M059J (cell line): ENCODE data around the gene KHK. TPM values are rescaled to one million over a fixed set of nuclear protein-coding genes. Genes with fewer than 3 reads are reported as not detected.

Source experiments
- DNase-seq: peaks from one replicate; pipeline ENCODE4 v3.0.0-alpha.2; 2012; ENCODE audit warnings: low read depth
- total RNA-seq: library from RNA; depleted of rRNA; stranded (reverse); fragments of >200 nt; shearing (Covaris generic); gene quantifications from 2 replicates; pipeline ENCODE4 v1.2.3, GENCODE V29; 2014

The KHK gene
- total RNA-seq, 1 experiment from 2014 or later: 0.37 TPM

DNA sequence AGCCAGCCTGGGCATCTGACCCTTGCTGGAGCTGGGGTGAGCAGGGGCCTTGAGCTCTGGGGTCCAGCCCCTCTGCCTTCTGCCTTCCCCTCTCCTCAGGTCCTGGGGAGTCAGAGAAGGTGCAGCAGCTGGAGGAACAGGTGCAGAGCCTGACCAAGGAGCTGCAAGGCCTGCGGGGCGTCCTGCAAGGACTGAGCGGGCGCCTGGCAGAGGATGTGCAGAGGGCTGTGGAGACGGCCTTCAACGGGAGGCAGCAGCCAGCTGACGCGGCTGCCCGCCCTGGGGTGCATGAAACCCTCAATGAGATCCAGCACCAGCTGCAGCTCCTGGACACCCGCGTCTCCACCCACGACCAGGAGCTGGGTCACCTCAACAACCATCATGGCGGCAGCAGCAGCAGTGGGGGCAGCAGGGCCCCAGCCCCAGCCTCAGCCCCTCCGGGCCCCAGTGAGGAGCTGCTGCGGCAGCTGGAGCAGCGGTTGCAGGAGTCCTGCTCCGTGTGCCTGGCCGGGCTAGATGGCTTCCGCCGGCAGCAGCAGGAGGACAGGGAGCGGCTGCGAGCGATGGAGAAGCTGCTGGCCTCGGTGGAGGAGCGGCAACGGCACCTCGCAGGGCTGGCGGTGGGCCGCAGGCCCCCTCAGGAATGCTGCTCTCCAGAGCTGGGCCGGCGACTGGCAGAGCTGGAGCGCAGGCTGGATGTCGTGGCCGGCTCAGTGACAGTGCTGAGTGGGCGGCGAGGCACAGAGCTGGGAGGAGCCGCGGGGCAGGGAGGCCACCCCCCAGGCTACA, 4.4 kb upstream of the KHK start:
- DNase-seq: no peak

DNA sequence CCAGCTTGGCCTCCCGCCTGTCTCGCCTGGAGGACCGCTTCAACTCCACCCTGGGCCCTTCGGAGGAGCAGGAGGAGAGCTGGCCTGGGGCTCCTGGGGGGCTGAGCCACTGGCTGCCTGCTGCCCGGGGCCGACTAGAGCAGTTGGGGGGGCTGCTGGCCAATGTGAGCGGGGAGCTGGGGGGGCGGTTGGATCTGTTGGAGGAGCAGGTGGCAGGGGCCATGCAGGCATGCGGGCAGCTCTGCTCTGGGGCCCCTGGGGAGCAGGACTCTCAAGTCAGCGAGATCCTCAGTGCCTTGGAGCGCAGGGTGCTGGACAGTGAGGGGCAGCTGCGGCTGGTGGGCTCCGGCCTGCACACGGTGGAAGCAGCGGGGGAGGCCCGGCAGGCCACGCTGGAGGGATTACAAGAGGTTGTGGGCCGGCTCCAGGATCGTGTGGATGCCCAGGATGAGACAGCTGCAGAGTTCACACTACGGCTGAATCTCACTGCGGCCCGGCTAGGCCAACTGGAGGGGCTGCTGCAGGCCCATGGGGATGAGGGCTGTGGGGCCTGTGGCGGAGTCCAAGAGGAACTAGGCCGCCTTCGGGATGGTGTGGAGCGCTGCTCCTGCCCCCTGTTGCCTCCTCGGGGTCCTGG, 3.7 kb upstream of the KHK start:
- DNase-seq: no peak

DNA sequence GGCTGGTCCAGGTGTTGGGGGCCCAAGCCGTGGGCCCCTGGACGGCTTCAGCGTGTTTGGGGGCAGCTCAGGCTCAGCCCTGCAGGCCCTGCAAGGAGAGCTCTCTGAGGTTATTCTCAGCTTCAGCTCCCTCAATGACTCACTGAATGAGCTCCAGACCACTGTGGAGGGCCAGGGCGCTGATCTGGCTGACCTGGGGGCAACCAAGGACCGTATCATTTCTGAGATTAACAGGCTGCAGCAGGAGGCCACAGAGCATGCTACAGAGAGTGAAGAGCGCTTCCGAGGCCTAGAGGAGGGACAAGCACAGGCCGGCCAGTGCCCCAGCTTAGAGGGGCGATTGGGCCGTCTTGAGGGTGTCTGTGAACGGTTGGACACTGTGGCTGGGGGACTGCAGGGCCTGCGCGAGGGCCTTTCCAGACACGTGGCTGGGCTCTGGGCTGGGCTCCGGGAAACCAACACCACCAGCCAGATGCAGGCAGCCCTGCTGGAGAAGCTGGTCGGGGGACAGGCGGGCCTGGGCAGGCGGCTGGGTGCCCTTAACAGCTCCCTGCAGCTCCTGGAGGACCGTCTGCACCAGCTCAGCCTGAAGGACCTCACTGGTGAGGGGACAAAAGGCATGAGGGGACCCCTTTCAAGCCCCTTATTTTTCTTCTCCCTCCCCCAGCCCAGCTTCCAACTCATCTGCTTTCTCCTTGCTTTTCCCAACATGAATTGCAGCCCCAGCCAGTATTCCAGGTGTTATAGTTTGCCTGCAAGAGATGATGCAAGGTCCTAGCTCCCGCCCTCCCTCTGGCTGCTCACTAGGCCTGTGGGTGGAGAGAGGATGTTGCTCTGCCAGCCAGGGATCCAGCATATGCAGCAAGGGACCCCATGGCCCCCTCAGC, 2.9 kb upstream of the KHK start:
- DNase-seq: no peak

DNA sequence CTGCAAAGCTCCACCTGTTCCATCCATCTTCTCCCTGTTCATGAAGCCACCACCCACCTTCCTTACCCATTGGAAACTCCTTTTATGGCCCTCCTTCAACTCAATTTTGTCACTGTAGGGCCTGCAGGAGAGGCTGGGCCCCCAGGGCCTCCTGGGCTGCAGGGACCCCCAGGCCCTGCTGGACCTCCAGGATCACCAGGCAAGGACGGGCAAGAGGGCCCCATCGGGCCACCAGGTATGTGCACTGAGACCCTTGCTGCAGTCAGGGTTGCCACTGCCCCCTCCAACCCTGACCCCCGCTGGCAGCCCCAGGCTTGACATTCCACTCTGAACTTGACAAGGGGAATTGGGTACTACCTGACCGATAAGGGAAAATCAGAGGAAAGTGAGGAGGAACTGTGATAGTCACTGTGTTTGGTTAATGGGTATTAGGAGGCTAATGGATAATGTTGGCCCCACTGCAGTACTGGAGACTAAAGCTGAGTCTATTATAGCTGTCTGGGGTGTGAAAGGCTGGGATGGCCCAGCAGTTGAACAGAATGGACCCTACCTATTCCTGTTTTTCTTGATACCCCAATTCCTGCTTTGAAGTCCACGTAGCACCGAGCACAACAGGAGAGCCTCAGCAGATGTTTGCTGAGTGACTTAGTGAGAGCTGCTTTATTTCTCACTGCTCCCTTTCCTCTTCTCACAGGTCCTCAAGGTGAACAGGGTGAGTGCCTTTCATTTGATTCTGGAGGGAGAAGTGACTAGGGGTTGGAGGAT, 2.1 kb upstream of the KHK start:
- no peak for DNase-seq

DNA sequence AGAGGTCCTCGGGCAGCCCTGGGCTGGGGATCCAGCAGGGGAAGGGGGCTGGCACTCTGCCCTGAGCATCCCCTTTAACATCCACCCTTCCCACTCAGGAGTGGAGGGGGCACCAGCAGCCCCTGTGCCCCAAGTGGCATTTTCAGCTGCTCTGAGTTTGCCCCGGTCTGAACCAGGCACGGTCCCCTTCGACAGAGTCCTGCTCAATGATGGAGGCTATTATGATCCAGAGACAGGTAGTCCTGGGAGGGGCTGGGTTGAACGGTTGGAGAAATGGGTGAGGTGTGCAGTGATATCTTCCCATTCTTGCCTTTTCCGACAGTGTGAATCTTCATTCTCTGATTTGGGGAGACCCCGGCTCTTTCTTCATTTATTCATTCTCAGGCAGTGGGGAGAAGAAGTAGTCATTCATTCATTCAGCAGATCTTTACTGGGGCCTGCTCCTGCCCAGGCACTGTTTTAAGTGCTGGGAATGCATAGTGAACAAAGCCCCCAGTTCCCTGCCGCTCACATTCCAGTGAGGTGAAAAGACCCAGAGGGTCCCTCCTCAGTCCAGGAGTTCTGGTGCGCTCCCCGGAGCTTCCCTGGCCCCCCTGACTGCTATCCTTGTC, 1.4 kb upstream of the KHK start:
- DNase-seq: no peak

DNA sequence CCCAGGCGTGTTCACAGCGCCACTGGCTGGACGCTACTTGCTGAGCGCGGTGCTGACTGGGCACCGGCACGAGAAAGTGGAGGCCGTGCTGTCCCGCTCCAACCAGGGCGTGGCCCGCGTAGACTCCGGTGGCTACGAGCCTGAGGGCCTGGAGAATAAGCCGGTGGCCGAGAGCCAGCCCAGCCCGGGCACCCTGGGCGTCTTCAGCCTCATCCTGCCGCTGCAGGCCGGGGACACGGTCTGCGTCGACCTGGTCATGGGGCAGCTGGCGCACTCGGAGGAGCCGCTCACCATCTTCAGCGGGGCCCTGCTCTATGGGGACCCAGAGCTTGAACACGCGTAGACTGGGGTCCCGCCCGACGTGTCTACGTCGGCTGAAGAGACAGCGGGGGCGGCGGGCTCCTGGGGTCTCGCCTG, 891 bp upstream of the KHK start:
- DNase-seq: peak; percentile 57

DNA sequence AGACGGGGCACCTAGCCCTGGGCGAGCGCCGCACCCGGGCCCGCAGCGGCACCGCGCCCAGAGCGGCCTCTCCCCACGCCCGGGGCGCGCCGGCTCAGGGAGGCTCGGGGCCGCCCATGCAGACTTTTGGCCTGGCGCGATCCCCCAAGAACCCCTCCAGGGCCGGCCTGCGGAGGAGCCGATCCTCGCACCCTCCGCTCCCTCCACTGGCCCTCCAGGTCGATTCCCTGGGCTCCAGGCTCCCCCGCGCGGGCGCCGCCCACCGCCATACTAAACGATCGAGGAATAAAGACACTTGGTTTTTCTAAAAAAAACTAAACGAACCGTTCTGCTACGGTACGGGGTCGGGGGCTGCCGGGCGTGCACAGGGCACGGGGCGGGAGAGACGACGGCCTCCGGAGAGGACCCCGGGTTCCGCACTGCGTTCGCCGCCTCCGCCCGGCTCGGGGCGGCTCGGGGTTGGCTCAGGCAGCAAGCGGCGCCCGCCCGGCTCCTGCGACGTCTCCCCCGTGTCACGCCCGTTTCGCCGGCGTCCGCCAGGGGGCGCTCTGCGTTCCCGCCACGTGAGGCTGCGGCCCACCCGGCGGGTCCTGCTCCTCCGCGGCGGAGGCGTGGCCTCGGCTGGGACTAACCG, 365 bp upstream of the KHK start:
- DNase-seq: peak; percentile 84

DNA sequence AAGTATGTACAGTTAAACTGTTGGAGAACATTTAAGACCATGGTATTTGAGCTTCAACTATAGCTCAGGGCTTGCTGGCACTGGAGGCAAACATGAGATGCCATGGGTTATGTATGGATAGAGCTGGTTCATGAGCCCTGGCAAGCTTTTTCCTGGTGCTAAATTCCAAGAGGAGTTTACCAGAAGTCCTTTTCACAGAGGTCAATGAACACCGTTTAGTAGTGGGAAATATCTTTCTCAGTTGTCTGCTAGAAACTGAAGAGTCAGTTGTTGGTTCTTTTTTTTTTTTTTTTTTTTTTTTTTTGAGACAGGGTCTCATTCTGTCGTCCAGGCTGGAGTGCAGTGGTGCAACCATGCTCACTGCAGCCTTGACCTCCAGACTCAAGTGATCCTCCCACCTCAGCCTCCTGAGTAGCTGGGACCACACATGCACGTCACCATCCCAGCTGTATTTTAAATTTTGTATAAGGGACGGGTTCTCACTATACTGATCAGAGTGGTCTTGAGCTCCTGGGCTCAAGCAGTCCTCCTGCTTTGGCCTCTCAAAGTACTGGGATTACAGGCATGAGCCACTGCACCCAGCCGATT, 1.3 kb downstream of the KHK start:
- no peak for DNase-seq

DNA sequence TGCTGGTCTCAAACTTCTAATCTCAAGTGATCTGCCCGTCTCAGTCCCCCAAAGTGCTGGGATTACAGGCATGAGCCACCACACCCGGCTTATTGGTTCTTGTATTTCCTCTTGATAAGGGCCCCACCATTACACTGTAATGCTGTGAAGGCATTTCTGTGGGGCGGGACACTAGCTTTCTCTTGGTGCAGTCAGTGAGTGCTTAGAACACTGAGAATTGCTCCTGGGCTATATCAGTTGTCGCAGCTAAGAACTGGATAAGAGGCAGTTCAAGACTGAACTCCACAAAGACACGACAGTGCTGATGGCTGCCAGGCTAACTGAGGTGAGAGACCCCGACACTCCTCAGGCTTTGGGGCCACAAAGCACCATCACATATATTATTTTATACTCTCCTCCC, 2.1 kb downstream of the KHK start:
- DNase-seq: no peak

DNA sequence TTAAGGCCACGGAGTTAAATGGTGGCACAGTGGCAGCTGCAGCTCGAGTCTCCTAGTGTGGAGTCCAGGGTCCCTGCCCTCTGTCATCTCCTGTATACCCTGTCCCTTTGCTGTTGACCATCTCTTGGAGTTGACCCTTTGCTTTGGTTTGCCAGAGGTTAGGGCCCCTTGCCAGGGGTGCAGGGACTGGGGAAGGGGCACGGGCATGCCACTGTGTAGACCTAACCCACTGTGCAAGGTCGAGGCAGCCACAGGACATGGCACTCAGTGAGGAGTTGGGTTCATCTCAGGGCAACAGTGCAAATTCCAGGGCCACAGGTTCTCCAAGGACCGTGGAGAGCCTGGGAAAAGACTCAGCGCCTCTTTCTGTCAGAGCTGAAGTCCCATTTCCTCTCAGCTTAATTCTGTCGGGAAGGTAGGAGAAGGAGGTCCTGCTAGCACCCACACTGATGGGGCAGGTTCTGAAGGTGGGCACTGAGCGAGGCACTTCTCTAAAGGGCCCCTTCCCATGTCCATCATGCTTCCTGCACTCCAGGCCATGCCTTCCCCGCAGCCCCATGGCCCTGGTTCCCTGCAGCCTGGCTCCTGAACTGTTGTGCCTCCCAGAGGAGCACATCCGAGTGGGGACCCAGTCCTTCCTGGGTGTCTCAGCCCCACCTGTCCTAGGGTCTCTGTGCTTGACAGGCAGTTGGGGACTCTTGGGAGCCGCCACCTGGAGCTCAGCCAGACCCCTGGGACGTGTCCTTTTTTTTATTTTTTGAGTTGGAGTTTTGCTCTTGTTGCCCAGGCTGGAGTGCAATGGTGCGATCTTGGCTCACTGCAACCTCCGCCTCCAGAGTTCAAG, 2.8 kb downstream of the KHK start:
- DNase-seq: no peak

DNA sequence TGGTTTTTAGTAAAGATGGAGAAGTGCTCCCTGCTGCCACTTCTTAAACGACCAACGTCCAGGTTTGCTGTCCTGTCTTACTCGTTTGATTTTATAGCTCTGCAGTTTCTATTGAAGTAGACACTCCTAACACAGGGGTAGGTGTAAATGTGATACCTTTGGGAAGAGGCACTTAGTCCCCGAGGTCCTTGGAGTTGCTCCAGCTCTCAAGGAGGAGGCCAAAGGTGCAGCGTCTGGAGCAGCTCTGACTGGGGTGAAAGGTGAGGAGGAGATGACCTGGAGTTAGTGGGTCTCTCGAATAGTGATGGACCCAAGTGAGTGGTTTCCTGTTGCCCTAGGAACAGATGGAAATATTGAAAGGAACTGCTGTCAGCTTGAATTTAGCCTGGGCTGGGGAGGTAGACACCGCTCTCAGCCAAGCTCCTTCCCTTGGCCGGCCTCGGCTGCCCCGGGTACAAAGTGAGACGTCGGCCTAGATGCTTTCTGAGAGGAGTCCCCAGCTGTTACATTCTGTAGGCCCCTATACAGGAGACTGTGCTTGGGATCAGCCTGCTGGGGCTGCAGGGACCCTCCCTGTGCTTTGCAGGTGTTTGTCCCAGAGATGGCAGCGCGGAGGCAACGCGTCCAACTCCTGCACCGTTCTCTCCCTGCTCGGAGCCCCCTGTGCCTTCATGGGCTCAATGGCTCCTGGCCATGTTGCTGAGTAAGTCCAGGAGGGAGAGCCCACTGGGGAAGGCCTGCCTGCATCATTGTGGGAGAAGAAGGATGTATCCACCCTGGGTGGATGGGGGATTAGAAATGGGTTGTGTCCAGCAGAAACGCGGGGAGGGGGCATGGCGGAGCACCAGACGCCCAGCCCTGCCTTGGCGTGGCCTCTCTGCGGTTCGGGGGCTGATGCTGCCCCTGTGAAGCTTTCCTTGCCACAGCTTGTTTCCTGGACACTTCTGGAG, 5.4 kb downstream of the KHK start:
- no peak for DNase-seq

DNA sequence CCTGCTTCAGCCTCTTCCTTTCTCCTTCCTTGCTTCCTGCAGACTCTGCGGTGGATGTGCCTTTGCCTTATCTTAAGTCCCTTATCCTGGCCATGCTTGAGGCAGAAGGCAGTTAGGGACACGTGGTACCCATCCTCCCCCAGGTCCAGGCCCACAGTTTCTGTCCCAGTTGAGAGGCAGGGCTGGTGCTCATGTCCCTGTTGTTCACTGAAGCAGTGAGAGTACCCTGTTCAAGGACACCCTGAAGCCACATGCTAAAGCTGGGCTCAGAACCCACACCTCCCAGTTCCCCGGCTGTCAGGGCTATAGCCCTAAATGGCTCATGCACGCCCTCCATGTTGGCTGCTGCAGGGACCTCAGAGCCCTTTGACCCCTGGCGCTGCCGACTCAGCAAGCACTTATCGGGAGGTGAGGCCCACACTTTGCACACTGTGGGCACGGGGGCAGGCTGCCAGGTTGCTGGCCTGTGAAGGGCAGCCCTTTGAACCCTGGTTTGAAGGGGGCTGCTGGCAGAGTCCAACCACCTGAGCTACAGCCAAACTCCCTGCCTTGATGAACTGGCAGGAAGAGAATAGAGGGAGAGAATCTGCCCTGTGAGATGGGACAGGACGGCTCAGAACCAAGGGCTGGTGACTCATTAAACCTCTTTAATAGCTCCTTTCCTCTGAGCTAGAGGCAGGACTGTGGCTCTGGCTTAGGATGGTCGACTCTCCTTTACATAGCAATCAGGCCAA, 6.3 kb downstream of the KHK start:
- peak; percentile 20 for DNase-seq

DNA sequence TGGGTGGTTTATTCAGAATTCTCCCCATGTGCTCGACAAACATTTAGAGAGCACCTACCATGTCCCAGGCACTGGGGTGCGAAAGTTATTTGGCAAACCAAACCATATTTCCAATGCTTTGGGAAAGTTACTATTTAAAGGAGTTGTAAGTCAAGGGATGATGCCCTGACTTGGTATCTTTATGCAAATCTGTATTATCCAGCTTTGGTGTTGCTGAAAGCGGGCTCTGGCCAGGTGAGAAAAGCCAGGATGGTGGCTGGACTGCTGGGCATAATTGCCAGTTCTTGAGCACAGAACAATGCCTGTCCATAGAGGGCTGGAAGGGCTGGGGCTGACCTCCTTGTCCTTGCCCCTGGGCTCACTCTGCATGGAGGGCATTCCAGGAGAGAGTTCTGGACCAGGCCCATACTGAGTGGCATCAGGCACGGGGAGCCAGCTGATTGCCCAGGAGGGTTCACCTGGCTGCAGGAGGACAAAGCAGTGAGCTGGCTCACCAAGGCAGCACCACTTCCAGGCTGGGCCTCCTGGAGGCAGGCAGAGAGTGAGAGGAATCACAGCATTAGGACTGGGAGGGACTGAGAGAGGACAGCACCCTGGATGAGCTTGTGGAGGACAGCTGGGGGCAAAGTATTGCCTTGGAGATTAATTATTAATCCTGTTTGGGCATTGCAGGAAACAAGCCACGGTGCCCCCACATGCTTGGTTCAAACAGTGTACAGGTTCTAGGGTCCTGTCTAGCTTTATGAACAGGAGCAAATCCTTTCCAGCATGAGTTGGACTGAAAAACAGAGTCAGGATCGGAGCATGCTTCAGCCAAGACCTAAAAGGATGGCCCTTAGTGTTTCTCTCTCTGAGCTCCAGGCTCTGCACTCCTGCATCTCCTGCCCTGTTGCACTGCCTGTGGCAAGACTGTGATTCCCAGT, 7.1 kb downstream of the KHK start:
- no peak for DNase-seq

DNA sequence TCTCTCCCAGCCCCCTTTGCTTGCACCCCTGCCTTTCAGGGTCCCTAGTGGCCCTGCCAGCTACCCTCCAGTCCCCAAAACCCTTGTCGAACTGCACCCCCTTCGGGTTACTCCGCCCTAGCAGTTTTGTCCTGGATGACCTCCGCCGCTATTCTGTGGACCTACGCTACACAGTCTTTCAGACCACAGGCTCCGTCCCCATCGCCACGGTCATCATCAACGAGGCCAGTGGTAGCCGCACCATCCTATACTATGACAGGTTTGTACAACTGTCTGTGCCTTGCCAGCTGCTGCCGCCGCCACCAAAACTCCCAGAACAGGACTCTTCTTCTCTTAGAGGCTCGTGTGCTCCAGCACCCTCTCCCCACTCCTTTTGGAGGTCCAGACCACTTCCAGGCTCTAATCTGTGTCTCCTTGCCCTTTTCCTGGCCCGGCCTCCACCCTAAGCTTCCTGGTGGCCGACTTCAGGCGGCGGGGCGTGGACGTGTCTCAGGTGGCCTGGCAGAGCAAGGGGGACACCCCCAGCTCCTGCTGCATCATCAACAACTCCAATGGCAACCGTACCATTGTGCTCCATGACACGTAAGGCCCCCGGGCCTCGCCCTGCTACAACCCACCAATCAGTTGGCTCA, 7.9 kb downstream of the KHK start:
- no peak for DNase-seq

DNA sequence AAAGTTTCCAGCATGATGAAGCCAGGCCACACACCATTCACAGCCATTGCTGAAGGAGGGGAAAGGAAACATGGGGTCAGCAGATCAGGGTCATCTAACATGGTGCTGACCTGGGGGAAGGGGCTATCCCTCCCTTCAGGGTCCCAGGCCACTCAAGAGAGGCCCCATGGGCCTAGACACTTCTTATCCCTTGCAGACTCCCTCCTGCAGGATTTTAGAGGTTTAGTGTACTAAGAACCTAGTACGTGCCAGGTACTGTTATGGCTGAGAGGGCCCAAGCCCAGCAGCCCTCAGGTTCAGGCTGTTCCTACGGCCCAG, 8.8 kb downstream of the KHK start:
- DNase-seq: no peak
